GM12891 (cell line): ENCODE results near the gene VWA8.
"Not testable (repeated sequence)": the region's sequence is repeated elsewhere in the genome, so short reads cannot be mapped to it uniquely, and the experiment has no call there.

Experiments
- DNase-seq: peaks from one replicate; pipeline ENCODE4 v3.0.0; 2011; ENCODE audit warnings: low spot score; ENCODE audit not compliant: insufficient read length
- FAIRE-seq: peaks from 2 replicates; lab custom pipeline; 2011; peaks lifted over from hg19 to GRCh38; lab: Jason Lieb, UNC
- PAX5 ChIP-seq: IDR thresholded peaks from 2 replicates; pipeline ENCODE4 v1.6.1; 2011; ENCODE audit warnings: low read length, moderate library complexity, mild to moderate bottlenecking; ENCODE audit not compliant: insufficient read depth, severe bottlenecking
- POLR2A ChIP-seq: IDR thresholded peaks from 2 replicates; pipeline ENCODE4 v1.6.1; 2011; ENCODE audit warnings: low read depth, low read length, control low read depth
- POLR2AphosphoS5 ChIP-seq: IDR thresholded peaks from 2 replicates; pipeline ENCODE4 v1.6.1; 2011; ENCODE audit warnings: low read depth, low read length, control low read depth
- POU2F2 ChIP-seq: IDR thresholded peaks from 2 replicates; pipeline ENCODE4 v1.6.1; 2011; ENCODE audit warnings: low read depth, mild to moderate bottlenecking, control low read depth, low read length, moderate library complexity
- SPI1 ChIP-seq: IDR thresholded peaks from 2 replicates; pipeline ENCODE4 v1.6.1; 2011; ENCODE audit warnings: low read depth, low read length, control low read depth
- TAF1 ChIP-seq: IDR thresholded peaks from 2 replicates; pipeline ENCODE4 v1.6.1; 2011; ENCODE audit warnings: low read depth, low read length, control low read depth

Gene VWA8

DNA sequence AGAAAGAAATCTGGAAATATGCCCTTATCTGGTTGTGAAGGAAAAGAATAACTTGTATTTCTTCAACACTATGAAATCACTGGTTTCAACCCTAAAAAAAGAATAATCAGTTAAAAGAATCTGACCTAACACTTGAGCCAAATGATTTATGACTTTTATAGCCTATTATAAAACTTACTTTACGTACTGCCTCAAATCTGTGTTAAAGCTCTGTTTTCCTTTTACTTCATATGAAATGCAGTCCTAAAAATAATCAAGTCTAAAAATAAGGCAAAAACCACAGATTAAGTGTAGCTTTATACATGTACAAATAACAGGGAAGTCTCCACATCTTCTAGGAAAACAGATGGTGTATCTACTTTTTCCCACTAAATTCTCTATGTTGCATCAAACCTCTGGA, 101.3 kb downstream of the VWA8 start:
- no peak for DNase-seq
- FAIRE-seq: no peak
- no peak for TF ChIP-seq SPI1
- TF ChIP-seq POU2F2: no peak
- TF ChIP-seq POLR2A: no peak
- TF ChIP-seq PAX5: no peak
- TF ChIP-seq TAF1: no peak
- no peak for TF ChIP-seq POLR2AphosphoS5

DNA sequence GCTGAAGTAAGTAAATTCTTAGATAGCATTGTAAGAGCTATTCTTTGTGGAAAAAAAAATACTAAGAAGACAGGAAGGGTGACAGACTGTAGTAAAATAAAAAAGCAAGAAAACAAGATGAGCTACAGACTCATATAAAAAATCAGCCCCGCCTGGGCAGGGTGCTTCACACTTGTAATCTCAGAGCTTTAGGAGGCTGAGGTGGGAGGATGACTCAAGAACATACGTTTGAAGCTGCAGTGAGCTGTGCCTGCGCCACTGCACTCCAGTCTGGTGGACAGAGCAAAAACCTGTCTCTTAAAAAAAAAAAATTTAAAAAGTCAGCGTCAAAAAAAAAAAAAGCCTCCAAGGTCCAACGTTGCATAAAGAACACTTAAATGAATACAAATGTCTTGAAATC, 102.1 kb downstream of the VWA8 start:
- TF ChIP-seq PAX5 (no peak), POU2F2 (no peak), POLR2A (no peak), SPI1 (no peak), TAF1 (no peak), POLR2AphosphoS5 (no peak)
- FAIRE-seq (no peak), DNase-seq (no peak)

DNA sequence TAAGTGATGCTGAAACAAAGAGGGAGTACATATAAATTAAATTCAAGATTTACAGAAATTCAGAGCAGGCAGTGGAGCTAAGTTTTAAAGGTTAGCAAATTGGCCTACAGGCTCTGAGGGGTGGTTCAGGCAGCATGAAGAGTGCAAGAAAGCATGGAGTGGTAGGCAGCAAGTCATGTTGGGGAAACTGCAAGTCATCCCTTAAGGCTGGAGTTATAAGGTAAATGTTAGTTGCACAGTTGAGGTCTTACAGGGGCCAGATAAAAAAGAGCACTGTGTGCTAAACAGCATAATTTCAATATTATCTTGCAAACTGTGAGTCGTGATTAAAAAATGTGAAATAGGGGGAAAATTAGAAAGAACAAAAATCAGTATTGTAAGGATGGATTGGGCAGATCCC, 106.2 kb downstream of the VWA8 start:
- FAIRE-seq (no peak), DNase-seq (no peak)

DNA sequence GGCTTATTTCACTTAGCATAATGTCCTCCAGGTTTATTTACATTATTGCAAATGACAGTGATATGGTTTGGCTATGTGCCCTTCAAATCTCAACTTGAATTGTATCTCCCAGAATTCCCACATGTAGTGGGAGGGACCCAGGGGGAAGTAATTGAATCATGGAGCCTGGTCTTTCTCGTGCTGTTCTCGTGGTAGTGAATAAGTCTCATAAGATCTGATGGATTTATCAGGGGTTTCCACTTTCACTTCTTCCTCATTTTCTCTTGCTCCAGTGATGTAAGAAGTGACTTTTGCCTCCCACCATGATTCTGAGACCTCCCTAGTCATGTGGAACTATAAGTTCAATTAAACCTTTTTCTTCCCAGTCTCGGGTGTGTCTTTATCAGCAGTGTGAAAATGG, 109.6 kb downstream of the VWA8 start:
- DNase-seq (no peak), FAIRE-seq (no peak)
- TF ChIP-seq TAF1 (no peak), SPI1 (no peak)

More for the DNA sequence above, 106.2 kb downstream of the VWA8 start:
- TF ChIP-seq POU2F2 (no peak), SPI1 (no peak), POLR2AphosphoS5 (no peak), PAX5 (no peak), TAF1 (no peak), POLR2A (no peak)

DNA sequence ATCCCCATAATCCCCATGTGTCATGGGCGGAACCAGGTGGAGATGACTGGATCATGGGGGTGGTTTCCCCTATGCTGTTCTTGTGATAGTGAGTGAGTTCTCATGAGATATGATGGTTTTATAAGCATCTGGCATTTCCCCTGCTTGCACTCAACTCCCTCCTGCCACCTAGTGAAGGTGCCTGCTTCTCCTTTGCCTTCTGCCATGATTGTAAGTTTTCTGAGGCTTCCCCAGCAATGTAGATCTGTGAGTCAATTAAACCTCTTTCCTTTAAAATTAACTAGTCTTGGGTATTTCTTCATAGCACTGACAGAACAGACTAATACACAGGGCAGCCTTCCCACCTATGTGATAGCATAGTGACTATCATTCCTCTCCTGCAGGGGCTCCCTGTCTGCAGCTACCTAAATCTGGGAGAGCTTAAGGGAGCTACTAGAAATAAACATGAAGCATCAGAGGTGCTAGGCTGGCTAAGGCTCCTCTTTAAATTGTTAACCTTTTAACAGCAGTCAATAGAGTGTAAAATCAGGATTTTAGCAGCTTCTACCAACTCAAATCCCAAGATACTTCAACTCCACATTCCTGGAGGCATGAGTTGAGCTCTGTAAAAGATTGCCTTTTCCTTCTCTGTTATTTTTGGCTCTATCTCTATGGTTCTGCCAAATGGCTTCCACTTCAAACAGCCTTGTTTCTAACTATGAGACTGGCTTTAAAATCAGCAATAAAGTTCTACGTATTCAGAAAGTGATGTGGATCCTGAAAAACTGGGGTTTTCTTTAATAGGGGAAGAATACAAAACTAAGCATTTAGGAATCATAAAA, 112.3 kb downstream of the VWA8 start:
- TF ChIP-seq POU2F2 (no peak), POLR2A (no peak), SPI1 (no peak), TAF1 (no peak), PAX5 (no peak), POLR2AphosphoS5 (no peak)
- FAIRE-seq (no peak), DNase-seq (no peak)

DNA sequence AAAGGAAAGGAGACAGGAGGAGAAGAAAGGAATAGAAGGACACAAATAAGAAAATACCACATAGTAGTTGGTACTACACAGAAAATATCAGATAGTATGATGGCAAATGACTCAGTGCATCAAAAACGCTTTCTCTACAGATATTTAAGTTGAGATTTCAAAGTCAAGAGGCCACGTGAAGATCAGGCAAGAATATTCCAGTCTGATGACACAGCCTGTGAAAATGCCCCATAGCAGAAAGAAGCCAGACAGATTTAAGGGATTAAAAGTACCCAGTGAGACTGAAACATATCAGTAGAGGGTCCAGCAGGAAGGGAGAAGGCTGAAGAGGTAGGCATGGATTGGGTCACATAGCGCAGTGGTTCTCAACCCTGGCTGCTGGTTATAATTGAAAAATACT, 113.7 kb downstream of the VWA8 start:
- TF ChIP-seq POLR2A (no peak), POU2F2 (no peak), PAX5 (no peak), SPI1 (no peak), POLR2AphosphoS5 (no peak), TAF1 (no peak)
- DNase-seq (no peak), FAIRE-seq (no peak)

DNA sequence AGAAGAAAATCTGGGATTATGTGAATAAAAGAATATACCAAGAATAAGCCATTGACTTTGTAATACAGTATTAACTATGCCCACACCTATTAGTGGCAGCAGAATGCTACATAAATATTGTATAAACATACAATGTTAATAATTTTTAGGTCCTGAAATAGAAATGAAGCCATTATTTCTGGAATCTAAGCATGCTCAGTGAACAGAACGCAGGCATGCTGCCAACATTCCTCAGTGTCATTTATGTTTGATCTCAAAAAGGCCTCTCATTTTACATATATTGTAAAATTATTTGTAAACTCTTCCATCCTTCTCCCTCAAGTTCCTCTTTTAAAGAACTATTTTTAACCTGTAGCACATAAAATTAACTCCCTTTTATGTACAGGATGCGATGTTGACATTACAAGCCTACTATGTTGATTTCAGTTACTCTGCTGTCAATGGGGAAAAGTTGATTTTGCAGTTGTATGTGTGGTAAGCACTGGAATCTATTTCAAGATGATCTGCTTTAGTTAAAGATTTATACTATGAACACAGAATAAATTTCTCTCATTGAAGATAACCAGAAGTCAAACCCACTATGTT, 118.8 kb downstream of the VWA8 start:
- FAIRE-seq: no peak
- TF ChIP-seq SPI1 (no peak), PAX5 (no peak)
- no peak for DNase-seq

DNA sequence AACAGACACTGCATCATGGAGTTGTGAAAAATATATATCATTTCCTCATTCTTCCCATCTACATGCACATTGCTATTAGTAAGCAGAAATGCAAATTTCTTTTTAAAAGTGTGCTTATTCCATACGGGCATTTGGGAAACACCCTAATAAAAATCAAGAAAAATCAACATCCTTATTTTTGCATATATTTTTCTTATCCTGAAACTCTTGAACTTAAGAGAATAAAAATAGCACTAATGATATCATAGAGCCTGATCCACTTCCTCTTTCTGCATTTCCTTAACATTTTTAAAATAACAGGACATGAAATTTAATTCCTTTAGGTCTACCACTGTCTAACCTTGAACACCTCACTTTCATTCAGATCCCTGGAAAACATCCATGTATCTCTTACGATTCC, 123.3 kb downstream of the VWA8 start:
- TF ChIP-seq POLR2A: no peak
- TF ChIP-seq SPI1: peak; percentile 75

DNA sequence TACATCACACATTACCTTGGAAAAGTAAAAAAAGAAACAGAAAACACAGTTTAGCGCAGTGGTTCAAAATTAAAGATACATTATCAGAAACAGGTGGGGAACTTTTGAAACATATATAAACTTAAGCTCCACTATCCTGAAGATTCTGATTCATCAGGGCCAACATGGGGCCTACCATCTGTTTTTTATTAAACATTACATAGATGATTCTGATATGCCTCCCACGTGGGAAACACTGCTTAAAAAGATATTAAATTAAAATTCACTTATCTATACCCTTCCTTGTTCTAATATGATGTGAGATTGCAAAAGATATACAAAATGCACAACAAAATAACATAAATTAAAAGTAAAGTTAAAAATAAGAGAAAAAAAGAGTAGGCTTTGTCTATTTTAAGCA, 125.0 kb downstream of the VWA8 start:
- DNase-seq (no peak), FAIRE-seq (no peak)
- no peak for TF ChIP-seq POLR2AphosphoS5
- no peak for TF ChIP-seq POLR2A
- no peak for TF ChIP-seq POU2F2
- no peak for TF ChIP-seq TAF1
- no peak for TF ChIP-seq PAX5
- no peak for TF ChIP-seq SPI1

More for the DNA sequence above, 123.3 kb downstream of the VWA8 start:
- DNase-seq (no peak), FAIRE-seq (no peak)

DNA sequence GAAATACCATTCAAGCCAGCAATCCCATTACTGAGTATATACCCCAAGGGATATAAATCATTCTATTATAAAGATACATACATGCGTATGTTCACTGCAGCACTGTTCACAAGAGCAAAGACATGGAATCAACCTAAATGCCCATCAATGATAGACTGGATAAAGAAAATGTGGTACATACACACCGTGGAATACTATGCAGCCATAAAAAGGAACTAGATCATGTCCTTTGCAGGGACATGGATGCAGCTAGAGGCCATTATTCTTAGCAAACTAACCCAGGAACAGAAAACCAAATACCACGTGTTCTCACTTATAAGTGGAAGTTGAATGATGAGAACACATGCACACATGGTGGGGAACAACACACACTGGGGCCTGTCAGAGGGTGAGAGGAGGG, 126.2 kb downstream of the VWA8 start:
- FAIRE-seq, DNase-seq: not testable (repeated sequence)
